NCI-H2196 treated with DMSO at 0.1 percent for 48 hours (cell line): ENCODE results near the gene TFIP11.

Experiments used
- DNase-seq: peaks from one replicate; lab custom pipeline; 2025; ENCODE audit not compliant: unreplicated experiment; lab: John Stamatoyannopoulos, UW

TFIP11 gene

GRCh38 chr22:26450453-26451185 lies 61.7 kb downstream of the TFIP11 start:
- no peak for DNase-seq

- no peak for DNase-seq
These were observed 63.3 kb downstream of the TFIP11 start for GRCh38 chr22:26448941-26449340.

- no peak for DNase-seq
These were observed 63.9 kb downstream of the TFIP11 start for GRCh38 chr22:26448334-26448733.

- no peak for DNase-seq
These were observed 64.5 kb downstream of the TFIP11 start for GRCh38 chr22:26447584-26448329.

- DNase-seq: no peak
These were observed 65.3 kb downstream of the TFIP11 start for GRCh38 chr22:26446808-26447515.

- DNase-seq: no peak
These were observed 66.5 kb downstream of the TFIP11 start for GRCh38 chr22:26445577-26446275.

- no peak for DNase-seq
These were observed 67.5 kb downstream of the TFIP11 start for GRCh38 chr22:26444777-26445176.

GRCh38 chr22:26443901-26444690 lies 68.2 kb downstream of the TFIP11 start:
- DNase-seq: no peak

GRCh38 chr22:26442086-26442756 lies 70.1 kb downstream of the TFIP11 start:
- DNase-seq: no peak
